SK-N-MC (cell line): ENCODE measurements around the gene WNT10A.

ENCODE experiments used
- EZH2 ChIP-seq: fragments of 200-600 bp; sonication (generic); IDR thresholded peaks from one replicate; pipeline ENCODE4 v1.6.1; 2017; ENCODE audit warnings: antibody characterized with exemption
- FOXP2 ChIP-seq: optimal IDR thresholded peaks from 2 replicates; pipeline ENCODE3; 2011; ENCODE audit warnings: mild to moderate bottlenecking, moderate library complexity; ENCODE audit not compliant: insufficient read depth; ENCODE audit errors: extremely low read length, control extremely low read depth
- POLR2AphosphoS5 ChIP-seq: IDR thresholded peaks from 2 replicates; pipeline ENCODE4 v1.6.1; 2012; ENCODE audit warnings: mild to moderate bottlenecking, low read depth, low read length, borderline replicate concordance

DNA sequence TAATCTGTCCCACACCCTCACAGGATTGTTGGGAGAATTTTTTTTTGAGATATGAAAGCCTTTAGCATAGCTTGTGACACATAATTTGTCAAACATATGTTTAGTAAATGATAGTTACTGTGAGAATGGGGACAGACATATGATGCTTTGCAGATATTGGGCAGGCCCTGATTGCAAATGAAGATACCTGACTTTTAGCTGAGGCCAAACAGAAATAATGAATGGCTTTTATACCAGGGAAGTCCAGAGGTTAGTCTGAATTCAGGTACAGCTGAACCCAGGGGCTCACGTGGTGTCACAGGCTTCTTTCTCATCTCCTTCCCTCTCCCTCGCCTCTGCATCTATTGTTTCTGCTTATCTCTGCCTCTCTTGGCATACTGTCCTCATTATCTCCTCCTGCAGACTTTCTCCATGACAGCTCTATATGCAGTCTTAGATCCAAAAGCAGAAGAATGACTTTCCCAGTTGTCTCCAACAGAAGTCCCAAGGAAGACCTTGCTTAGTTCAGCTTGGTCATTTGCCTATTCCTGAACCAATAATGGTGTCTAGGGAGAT lies 4.9 kb upstream of the WNT10A start:
- no peak for TF ChIP-seq POLR2AphosphoS5
- TF ChIP-seq EZH2, result no peak
- no peak for TF ChIP-seq FOXP2
